Neural progenitor cell (in vitro differentiated cells): ENCODE results near the gene PLN.

Source experiments
- EZH2 ChIP-seq: fragments of 200-600 bp; sonication (generic); IDR thresholded peaks from 2 replicates; pipeline ENCODE4 v1.6.1; 2017; ENCODE audit warnings: antibody characterized with exemption, mild to moderate bottlenecking, moderate library complexity
- TF ChIP-seq, protein P1 (sequence below): fragments of 200-600 bp; sonication (generic); IDR thresholded peaks from 2 replicates; pipeline ENCODE4 v1.5.1; 2017; ENCODE audit warnings: antibody characterized with exemption, mild to moderate bottlenecking

DNA sequence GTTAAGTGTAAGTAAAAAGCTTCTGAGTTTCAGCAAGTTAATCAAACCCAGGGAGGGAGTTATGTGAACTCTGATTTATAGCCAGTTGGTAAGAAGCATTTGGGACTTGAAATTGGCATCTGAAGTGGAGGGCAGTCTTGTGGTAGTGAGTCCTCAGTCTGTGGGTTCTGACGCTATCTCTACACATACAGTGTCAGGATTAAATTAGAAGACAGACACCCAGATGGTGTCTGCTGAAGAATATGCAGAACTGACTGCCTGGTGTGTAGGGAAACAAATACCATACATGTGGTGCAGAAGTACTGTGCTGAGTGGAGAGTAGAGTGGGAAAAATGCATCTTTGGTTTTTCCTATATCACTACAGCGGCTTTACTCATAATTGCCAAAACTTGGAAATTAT is 43.5 kb upstream of the PLN start:
- TF ChIP-seq, protein P1, sequence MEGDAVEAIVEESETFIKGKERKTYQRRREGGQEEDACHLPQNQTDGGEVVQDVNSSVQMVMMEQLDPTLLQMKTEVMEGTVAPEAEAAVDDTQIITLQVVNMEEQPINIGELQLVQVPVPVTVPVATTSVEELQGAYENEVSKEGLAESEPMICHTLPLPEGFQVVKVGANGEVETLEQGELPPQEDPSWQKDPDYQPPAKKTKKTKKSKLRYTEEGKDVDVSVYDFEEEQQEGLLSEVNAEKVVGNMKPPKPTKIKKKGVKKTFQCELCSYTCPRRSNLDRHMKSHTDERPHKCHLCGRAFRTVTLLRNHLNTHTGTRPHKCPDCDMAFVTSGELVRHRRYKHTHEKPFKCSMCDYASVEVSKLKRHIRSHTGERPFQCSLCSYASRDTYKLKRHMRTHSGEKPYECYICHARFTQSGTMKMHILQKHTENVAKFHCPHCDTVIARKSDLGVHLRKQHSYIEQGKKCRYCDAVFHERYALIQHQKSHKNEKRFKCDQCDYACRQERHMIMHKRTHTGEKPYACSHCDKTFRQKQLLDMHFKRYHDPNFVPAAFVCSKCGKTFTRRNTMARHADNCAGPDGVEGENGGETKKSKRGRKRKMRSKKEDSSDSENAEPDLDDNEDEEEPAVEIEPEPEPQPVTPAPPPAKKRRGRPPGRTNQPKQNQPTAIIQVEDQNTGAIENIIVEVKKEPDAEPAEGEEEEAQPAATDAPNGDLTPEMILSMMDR = no peak
- no peak for TF ChIP-seq EZH2
